HEK293 (cell line): ENCODE results near the gene POLD2.
A peak's percentile ranks its signal among the peaks of the same experiment; 100 is the strongest.

Experiments used
- CTCF ChIA-PET: fragments of 350-600 bp; formaldehyde crosslinking; extraction: SDS; loops from one replicate; lab custom pipeline; 2021; ENCODE audit warnings: antibody characterized with exemption; lab: Yijun Ruan, JAX
- POLR2A ChIA-PET: fragments of 300-600 bp; formaldehyde crosslinking; extraction: SDS; loops from one replicate; lab custom pipeline; 2020; ENCODE audit warnings: antibody characterized with exemption, inconsistent platforms; lab: Yijun Ruan, JAX
- H3K27ac ChIP-seq: fragments of 200-500 bp; sonication (Bioruptor generic); 2 replicates; pipeline ENCODE4 v1.5.1; 2014; ENCODE audit warnings: low read depth, low read length, control low read depth, inconsistent platforms; ENCODE audit errors: extremely low read depth
- H3K36me3 ChIP-seq, 2 experiments: fragments of 200-500 bp in 1 of 2; sonication (Bioruptor generic) in 1 of 2; 1 replicate in 1 of 2; 2 replicates in 1 of 2; pipeline ENCODE4 v1.5.1; 2014 to 2017; ENCODE audit warnings: inconsistent platforms in 2 of 2, low read length in 2 of 2; ENCODE audit not compliant: control insufficient read depth in 2 of 2, insufficient read depth in 1 of 2
- H3K4me1 ChIP-seq: fragments of 200-500 bp; sonication (Bioruptor generic); 2 replicates; pipeline ENCODE4 v1.5.1; 2014; ENCODE audit warnings: mild to moderate bottlenecking, low read length, inconsistent platforms; ENCODE audit not compliant: control insufficient read depth, insufficient read depth
- H3K4me3 ChIP-seq: 2 replicates; pipeline ENCODE4 v1.5.1; 2011; ENCODE audit warnings: low read depth, mild to moderate bottlenecking, control low read depth, low read length, moderate library complexity
- H3K9me3 ChIP-seq: fragments of 200-500 bp; sonication (Bioruptor generic); 2 replicates; pipeline ENCODE4 v1.5.1; 2014; ENCODE audit warnings: low read depth, low read length, inconsistent platforms; ENCODE audit not compliant: control insufficient read depth, insufficient read depth
- CTCF ChIP-seq: fragments of 450-650 bp; formaldehyde crosslinking; IDR thresholded peaks from 2 replicates; pipeline ENCODE4 v1.5.1; 2016; ENCODE audit warnings: missing biosample characterization, missing genetic modification characterization
- GLIS2 ChIP-seq: fragments of 450-650 bp; formaldehyde crosslinking; IDR thresholded peaks from 2 replicates; pipeline ENCODE4 v1.5.1; 2016; ENCODE audit warnings: missing biosample characterization, missing genetic modification characterization
- HOXC10 ChIP-seq: sonication (generic); formaldehyde crosslinking; IDR thresholded peaks from 2 replicates; pipeline ENCODE4 v1.8.1; 2023; ENCODE audit warnings: mild to moderate bottlenecking, missing genetic modification reagents
- HOXD13 ChIP-seq: sonication (generic); formaldehyde crosslinking; IDR thresholded peaks from 2 replicates; pipeline ENCODE4 v1.8.0; 2022; ENCODE audit warnings: missing genetic modification reagents, borderline replicate concordance
- KLF1 ChIP-seq: fragments of 450-650 bp; formaldehyde crosslinking; IDR thresholded peaks from 2 replicates; pipeline ENCODE4 v1.5.1; 2016; ENCODE audit warnings: missing biosample characterization, missing genetic modification characterization
- PRDM2 ChIP-seq: fragments of 450-650 bp; formaldehyde crosslinking; IDR thresholded peaks from 2 replicates; pipeline ENCODE4 v1.5.1; 2016; ENCODE audit warnings: missing biosample characterization, missing genetic modification characterization, borderline replicate concordance
- TCF7L2 ChIP-seq: IDR thresholded peaks from 2 replicates; pipeline ENCODE4 v1.6.1; 2011; ENCODE audit warnings: low read depth, mild to moderate bottlenecking, inconsistent platforms, low read length, moderate library complexity, borderline replicate concordance
- ZBTB21 ChIP-seq: fragments of 450-650 bp; formaldehyde crosslinking; IDR thresholded peaks from 2 replicates; pipeline ENCODE4 v1.5.1; 2017; ENCODE audit warnings: missing biosample characterization, missing genetic modification characterization
- ZBTB48 ChIP-seq: fragments of 450-650 bp; formaldehyde crosslinking; IDR thresholded peaks from 2 replicates; pipeline ENCODE4 v1.5.1; 2016; ENCODE audit warnings: missing biosample characterization, missing genetic modification characterization
- ZFP37 ChIP-seq: fragments of 450-650 bp; formaldehyde crosslinking; IDR thresholded peaks from 2 replicates; pipeline ENCODE4 v1.5.1; 2016; ENCODE audit warnings: missing biosample characterization, missing genetic modification characterization
- ZIC2 ChIP-seq: fragments of 450-650 bp; formaldehyde crosslinking; IDR thresholded peaks from 2 replicates; pipeline ENCODE4 v1.5.1; 2016; ENCODE audit warnings: missing biosample characterization, missing genetic modification characterization
- ZNF169 ChIP-seq: fragments of 450-650 bp; formaldehyde crosslinking; IDR thresholded peaks from 2 replicates; pipeline ENCODE4 v1.5.1; 2016; ENCODE audit warnings: missing biosample characterization, missing genetic modification characterization
- ZNF350 ChIP-seq: fragments of 450-650 bp; formaldehyde crosslinking; IDR thresholded peaks from 2 replicates; pipeline ENCODE4 v1.5.0; 2017; ENCODE audit warnings: missing biosample characterization, mild to moderate bottlenecking, missing genetic modification characterization
- ZNF37A ChIP-seq: fragments of 450-650 bp; IDR thresholded peaks from 2 replicates; pipeline ENCODE4 v1.5.1; 2018; ENCODE audit warnings: missing biosample characterization, missing genetic modification characterization
- ZNF416 ChIP-seq: fragments of 450-650 bp; formaldehyde crosslinking; IDR thresholded peaks from 2 replicates; pipeline ENCODE4 v1.5.1; 2016; ENCODE audit warnings: missing biosample characterization, missing genetic modification characterization
- ZNF501 ChIP-seq: fragments of 450-650 bp; formaldehyde crosslinking; IDR thresholded peaks from 2 replicates; pipeline ENCODE4 v1.5.1; 2016; ENCODE audit warnings: missing biosample characterization, missing genetic modification characterization
- ZNF560 ChIP-seq: fragments of 450-650 bp; formaldehyde crosslinking; IDR thresholded peaks from 2 replicates; pipeline ENCODE4 v1.5.1; 2017; ENCODE audit warnings: missing biosample characterization, missing genetic modification characterization, borderline replicate concordance
- ZNF600 ChIP-seq: fragments of 450-650 bp; formaldehyde crosslinking; IDR thresholded peaks from 2 replicates; pipeline ENCODE4 v1.5.1; 2016; ENCODE audit warnings: missing biosample characterization, missing genetic modification characterization
- ZNF664 ChIP-seq: fragments of 450-650 bp; formaldehyde crosslinking; IDR thresholded peaks from 2 replicates; pipeline ENCODE4 v1.5.1; 2016; ENCODE audit warnings: missing biosample characterization, missing genetic modification characterization
- TF ChIP-seq, protein P1 (sequence below): fragments of 450-650 bp; formaldehyde crosslinking; IDR thresholded peaks from 2 replicates; pipeline ENCODE4 v1.5.1; 2017; ENCODE audit warnings: missing biosample characterization, mild to moderate bottlenecking, missing genetic modification characterization, moderate library complexity
- TF ChIP-seq, protein P2 (sequence below): fragments of 450-650 bp; formaldehyde crosslinking; optimal IDR thresholded peaks from 2 replicates; pipeline ENCODE3; 2016; ENCODE audit warnings: missing biosample characterization, mild to moderate bottlenecking, missing genetic modification characterization

POLD2 gene

GRCh38 chr7:44073664-44074348 lies 49.5 kb downstream of the POLD2 start:
- Histone ChIP-seq H3K4me3 (no peak overlapping the region), H3K9me3 (no peaks in the 10 kb centered on the region), H3K36me3 (peaks cover 10 to 63% of the 10 kb centered on the region in 2 experiments)
- POLR2A ChIA-PET = no interaction called here
- TF ChIP-seq ZNF664 (no peak), ZBTB21 (tag by site-specific recombination) (no peak), ZNF501 (tag by site-specific recombination) (no peak), ZNF560 (tag by site-specific recombination) (no peak)
- TF ChIP-seq, all 188 proteins: peak for 0
- H3K27ac ChIP-seq = no peak overlapping the region
- CTCF ChIA-PET = no interaction called here
- H3K4me1 ChIP-seq = peaks cover 3% of the 10 kb centered on the region; the same call in 1 of the 2 replicates

DNA sequence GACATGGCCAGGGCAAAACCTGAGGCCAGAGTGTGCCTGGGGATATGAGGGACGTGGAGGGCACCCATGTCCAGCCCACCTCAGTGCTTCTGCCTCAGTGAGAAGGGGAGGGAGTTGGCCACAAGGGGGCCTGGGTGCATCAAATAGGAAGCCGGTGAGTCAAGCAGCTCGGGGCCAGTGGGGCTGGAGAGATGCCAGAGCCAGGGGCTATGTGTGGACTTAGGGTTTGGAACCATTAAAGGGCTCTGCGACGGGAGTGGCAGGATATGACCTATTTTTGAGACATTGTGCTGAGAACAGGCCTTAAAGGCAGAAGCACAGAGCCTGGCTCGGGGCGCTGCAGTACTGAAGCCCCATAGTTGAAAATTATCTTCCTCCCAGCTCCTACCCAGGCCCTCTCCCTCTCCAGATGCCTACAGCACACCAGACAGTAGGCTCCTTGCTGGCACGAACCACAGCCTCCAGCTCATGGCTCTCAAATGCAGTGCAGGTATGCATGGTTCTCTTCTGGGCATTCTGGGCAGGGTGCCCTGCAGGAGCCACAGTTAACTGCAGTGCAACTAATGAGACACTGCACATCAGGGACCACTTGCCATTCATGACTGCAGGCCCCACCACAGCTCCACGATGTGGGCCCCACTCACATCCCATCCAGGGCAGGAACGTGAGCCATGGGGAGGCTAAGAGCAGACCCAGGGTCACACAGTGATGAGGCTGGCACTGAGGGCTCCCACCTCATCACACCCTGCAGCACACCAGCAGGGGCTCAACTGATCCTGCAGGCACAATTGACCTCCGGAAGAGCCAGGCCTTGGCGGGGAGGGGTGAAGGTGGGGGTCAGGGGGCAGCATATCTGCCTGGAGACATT lies 50.8 kb downstream of the POLD2 start:
- no peak overlapping the region for H3K27ac ChIP-seq
- TF ChIP-seq ZNF37A (no peak), HOXD13 (no peak), KLF1 (tag by site-specific recombination) (no peak), ZIC2 (tag by site-specific recombination) (peak; percentile 88), ZNF169 (tag by site-specific recombination) (no peak), TCF7L2 (no peak), ZNF416 (tag by site-specific recombination) (no peak), PRDM2 (tag by site-specific recombination) (no peak), GLIS2 (tag by site-specific recombination) (no peak), ZNF350 (tag by site-specific recombination) (no peak), ZBTB48 (tag by site-specific recombination) (peak; percentile 56), HOXC10 (no peak), ZNF600 (peak; percentile 57; the same call in 1 of the 2 replicates), ZFP37 (peak; percentile 53; the same call in 1 of the 2 replicates), CTCF (tag by site-specific recombination) (peak; percentile 74)
- TF ChIP-seq, protein P1, sequence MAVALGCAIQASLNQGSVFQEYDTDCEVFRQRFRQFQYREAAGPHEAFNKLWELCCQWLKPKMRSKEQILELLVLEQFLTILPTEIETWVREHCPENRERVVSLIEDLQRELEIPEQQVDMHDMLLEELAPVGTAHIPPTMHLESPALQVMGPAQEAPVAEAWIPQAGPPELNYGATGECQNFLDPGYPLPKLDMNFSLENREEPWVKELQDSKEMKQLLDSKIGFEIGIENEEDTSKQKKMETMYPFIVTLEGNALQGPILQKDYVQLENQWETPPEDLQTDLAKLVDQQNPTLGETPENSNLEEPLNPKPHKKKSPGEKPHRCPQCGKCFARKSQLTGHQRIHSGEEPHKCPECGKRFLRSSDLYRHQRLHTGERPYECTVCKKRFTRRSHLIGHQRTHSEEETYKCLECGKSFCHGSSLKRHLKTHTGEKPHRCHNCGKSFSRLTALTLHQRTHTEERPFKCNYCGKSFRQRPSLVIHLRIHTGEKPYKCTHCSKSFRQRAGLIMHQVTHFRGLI (tag by site-specific recombination) = no peak
- TF ChIP-seq, protein P2, sequence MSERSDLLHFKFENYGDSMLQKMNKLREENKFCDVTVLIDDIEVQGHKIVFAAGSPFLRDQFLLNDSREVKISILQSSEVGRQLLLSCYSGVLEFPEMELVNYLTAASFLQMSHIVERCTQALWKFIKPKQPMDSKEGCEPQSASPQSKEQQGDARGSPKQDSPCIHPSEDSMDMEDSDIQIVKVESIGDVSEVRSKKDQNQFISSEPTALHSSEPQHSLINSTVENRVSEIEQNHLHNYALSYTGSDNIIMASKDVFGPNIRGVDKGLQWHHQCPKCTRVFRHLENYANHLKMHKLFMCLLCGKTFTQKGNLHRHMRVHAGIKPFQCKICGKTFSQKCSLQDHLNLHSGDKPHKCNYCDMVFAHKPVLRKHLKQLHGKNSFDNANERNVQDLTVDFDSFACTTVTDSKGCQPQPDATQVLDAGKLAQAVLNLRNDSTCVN = no peak

More for the DNA sequence above, 50.8 kb downstream of the POLD2 start:
- ChIA-PET CTCF (interaction anchor here (0.5 to 1.2 kb wide), 6 partner anchors 10 to 1107 kb away, joined by 3 read pairs; no protein-coding TSS in a partner anchor), POLR2A (interaction anchor here (1.1 kb wide), 1 partner anchor 9 kb away, joined by 4 read pairs; no protein-coding TSS in a partner anchor)
- peaks cover 3% of the 10 kb centered on the region; the same call in 1 of the 2 replicates for H3K4me1 ChIP-seq
- H3K36me3 ChIP-seq = peaks cover 6 to 51% of the 10 kb centered on the region in 2 experiments
- no peaks in the 10 kb centered on the region for H3K9me3 ChIP-seq
- H3K4me3 ChIP-seq = no peak overlapping the region
